Mammary epithelial cell (primary cell): ENCODE measurements around the gene GPR157.

Experiments
- CTCF ChIP-seq, 2 donors: IDR thresholded peaks in 1 of 2; conservative IDR thresholded peaks in 1 of 2; 2 replicates each; pipeline ENCODE4 v1.5.1; 2011 to 2012; ENCODE audit warnings: inconsistent platforms in 2 of 2, low read length in 2 of 2, mild to moderate bottlenecking in 2 of 2, control low read depth in 1 of 2, low read depth in 1 of 2; ENCODE audit not compliant: insufficient read depth in 1 of 2; ENCODE audit errors: extremely low read depth in 1 of 2
- EZH2 ChIP-seq: IDR thresholded peaks from 2 replicates; pipeline ENCODE4 v1.6.1; 2012; ENCODE audit warnings: low read length, inconsistent platforms, borderline replicate concordance

DNA sequence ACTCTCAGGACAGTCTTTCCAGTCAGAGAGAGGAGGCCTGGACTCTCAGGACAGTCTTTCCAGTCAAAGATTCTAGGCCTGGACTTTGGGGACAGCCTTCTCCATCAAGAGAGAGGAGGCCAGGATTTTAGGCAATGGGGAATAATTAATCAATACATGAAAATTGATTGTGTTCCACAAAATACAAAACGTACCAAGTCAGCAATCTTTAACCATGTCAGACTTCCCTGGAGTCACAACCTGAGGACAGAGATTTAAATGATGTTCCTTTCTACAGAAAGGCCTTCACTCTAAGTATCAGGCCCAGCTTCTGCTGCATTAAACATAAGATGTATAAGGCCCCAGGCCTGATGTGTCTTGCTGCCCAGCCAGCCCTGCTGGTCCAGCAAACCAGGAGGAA, 27.0 kb upstream of the GPR157 start:
- no peak for TF ChIP-seq CTCF (conservative IDR thresholded peaks at IDR 0.05 in 1 of 2, IDR thresholded peaks at IDR 0.05 in 1 of 2; ENCODE audit: extremely low read depth in 1 of 2, insufficient read depth in 1 of 2, low read depth in 1 of 2, low read length in 2 of 2)
- no peak for TF ChIP-seq EZH2
